Pancreas (tissue), 10 donors: ENCODE measurements around the gene BICD2. TPM values are rescaled to one million over a fixed set of nuclear protein-coding genes. Genes with fewer than 3 reads are reported as not detected.
A peak's percentile ranks its signal among the peaks of the same experiment; 100 is the strongest.
"Not testable (repeated sequence)": the region's sequence is repeated elsewhere in the genome, so short reads cannot be mapped to it uniquely, and the experiment has no call there.

Experiments
- ATAC-seq, 4 donors: fragments of 200-7000 bp; cut with Tn5 transposase; one replicate each; pipeline versions ENCODE4 v1.8.0 to v1.9.1; 2020; ENCODE audit warnings: mild to moderate bottlenecking in 4 of 4, moderate library complexity in 4 of 4
- DNase-seq, 6 donors: peaks; one replicate each; pipeline ENCODE4 v3.0.0-alpha.2; 2020
- FAIRE-seq: peaks from 2 replicates; lab custom pipeline; 2012; peaks lifted over from hg19 to GRCh38; lab: Jason Lieb, UNC
- H3K27ac ChIP-seq, 4 donors: fragments of 200-600 bp; sonication (generic); 1 replicate in 3 of 4; 2 replicates in 1 of 4; pipeline versions ENCODE4 v1.5.0 to v1.8.0; 2020
- H3K27me3 ChIP-seq, 4 donors: fragments of 200-600 bp; one replicate each; pipeline ENCODE4 v1.8.0; 2021
- H3K36me3 ChIP-seq, 3 donors: fragments of 200-600 bp; sonication (generic) in 1 of 3; one replicate each; pipeline versions ENCODE4 v1.5.0 to v1.8.0; 2020 to 2021
- H3K4me1 ChIP-seq, 3 donors: fragments of 200-600 bp; one replicate each; pipeline ENCODE4 v1.8.0; 2021
- H3K4me3 ChIP-seq, 4 donors: fragments of 200-600 bp; sonication (generic) in 2 of 4; one replicate each; pipeline versions ENCODE4 v1.5.0 to v1.8.0; 2020 to 2021
- H3K9me3 ChIP-seq, 4 donors: fragments of 200-600 bp; one replicate each; pipeline ENCODE4 v1.8.0; 2021
- WGBS, 2 donors: extraction: QIAGEN DNeasy Blood & Tissue Kit; methylation state at CpG; one replicate each; pipeline ENCODE4 v1.1.7; 2013; 5-methylcytosine and 5-hydroxymethylcytosine counted together
- intact Hi-C, 3 donors: fragments of 100-400 bp; cut with DNase I; formaldehyde crosslinking; loops; one replicate each; pipeline versions ENCODE4 v1.11.1 to v1.14.2; 2022
- polyA plus RNA-seq, 2 donors: library from polyadenylated mRNA; stranded (reverse); fragments of 200-250 nt; gene quantifications; one replicate each; pipeline ENCODE4 v1.2.3, GENCODE V29; 2013
- total RNA-seq, 6 donors: library from RNA; stranded (reverse); fragmentation: NEBNext Ultra II Directional in 4 of 6; extraction: Animal tissue kit (Norgen Biotek cat#: 25700) in 4 of 6; gene quantifications; one replicate each; pipeline versions ENCODE4 v1.2.1 to v1.2.4, GENCODE V29; 2021 to 2023
- TF ChIP-seq, protein P1 (sequence below), 4 donors: fragments of 200-600 bp; sonication (generic) in 3 of 4; IDR thresholded peaks; one replicate each; pipeline versions ENCODE4 v1.5.0 to v1.8.0; 2021; ENCODE audit warnings: antibody characterized with exemption in 4 of 4
- donor health status: healthy with polysubstance abuse.
- donor health status: DM: no; HTN: no; CAD: no; lungs with moderate emphysema.
- donor health status: DM: no; HTN: no; CAD: no.
- donor health status: control.
- donor health status: control.
- donor health status: Bipolar disorder and iron deficiency.
- donor health status: DM: yes; HTN: yes; CAD: no.
- donor health status: DM: no; HTN: no; CAD: no.
- donor health status: DM: no; HTN: no; CAD: no.
- donor health status: DM: yes; HTN: yes; CAD: no.

Gene BICD2
- total and polyA plus RNA-seq, 8 donors: 4.9 to 13.2 (median 6.2) TPM

DNA sequence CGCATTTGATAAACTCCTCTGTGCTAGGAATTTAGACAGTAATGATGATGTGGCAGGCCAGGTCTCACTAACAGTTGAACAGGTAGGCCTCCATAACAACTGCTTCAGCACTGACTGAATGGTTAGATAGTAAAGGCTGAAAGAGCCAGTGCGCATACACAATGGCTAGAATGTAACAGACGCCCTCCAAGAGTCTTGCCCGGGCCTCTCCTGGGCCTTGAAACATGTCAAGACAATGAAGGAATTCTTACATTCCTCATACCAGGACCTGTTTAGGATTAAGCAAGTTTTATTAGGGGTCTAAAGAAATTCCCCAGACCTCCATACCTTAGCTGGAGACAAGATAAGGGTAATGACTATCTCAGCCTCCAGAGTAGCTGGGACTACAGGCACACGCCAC, 6.7 kb upstream of the BICD2 start:
- H3K27ac ChIP-seq: no peak overlapping the region
- TF ChIP-seq, protein P1, sequence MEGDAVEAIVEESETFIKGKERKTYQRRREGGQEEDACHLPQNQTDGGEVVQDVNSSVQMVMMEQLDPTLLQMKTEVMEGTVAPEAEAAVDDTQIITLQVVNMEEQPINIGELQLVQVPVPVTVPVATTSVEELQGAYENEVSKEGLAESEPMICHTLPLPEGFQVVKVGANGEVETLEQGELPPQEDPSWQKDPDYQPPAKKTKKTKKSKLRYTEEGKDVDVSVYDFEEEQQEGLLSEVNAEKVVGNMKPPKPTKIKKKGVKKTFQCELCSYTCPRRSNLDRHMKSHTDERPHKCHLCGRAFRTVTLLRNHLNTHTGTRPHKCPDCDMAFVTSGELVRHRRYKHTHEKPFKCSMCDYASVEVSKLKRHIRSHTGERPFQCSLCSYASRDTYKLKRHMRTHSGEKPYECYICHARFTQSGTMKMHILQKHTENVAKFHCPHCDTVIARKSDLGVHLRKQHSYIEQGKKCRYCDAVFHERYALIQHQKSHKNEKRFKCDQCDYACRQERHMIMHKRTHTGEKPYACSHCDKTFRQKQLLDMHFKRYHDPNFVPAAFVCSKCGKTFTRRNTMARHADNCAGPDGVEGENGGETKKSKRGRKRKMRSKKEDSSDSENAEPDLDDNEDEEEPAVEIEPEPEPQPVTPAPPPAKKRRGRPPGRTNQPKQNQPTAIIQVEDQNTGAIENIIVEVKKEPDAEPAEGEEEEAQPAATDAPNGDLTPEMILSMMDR (IDR thresholded peaks at IDR 0.05): no peak
- FAIRE-seq: no peak

GRCh38 chr9:92770360-92770995, 5.8 kb upstream of the BICD2 start:
- Histone ChIP-seq H3K27ac (no peak overlapping the region), H3K9me3 (no peaks in the 10 kb centered on the region), H3K36me3 (no peaks in the 10 kb centered on the region), H3K27me3 (no peaks in the 10 kb centered on the region), H3K4me3 (no peak overlapping the region), H3K4me1 (peaks cover 0 to 4% (median 4%) of the 10 kb centered on the region in 3 donors)
- ATAC-seq (peak in 3 of 4 donors; percentile 26 to 57 (median 33)), FAIRE-seq (no peak), DNase-seq (no peak)
- TF ChIP-seq, protein P1 (IDR thresholded peaks at IDR 0.05): no peak
- intact Hi-C loops: no loop called here
- WGBS, 2 donors: 83 to 86% methylated on average over 7 of the region's 7 CpGs

More for the DNA sequence above, 6.7 kb upstream of the BICD2 start:
- Histone ChIP-seq H3K27me3 (no peaks in the 10 kb centered on the region), H3K9me3 (no peaks in the 10 kb centered on the region), H3K4me3 (no peak overlapping the region), H3K36me3 (no peaks in the 10 kb centered on the region), H3K4me1 (no peaks in the 10 kb centered on the region)
- WGBS, 2 donors: 92 to 94% methylated on average over 5 of the region's 5 CpGs
- intact Hi-C loops: no loop called here
- ATAC-seq (no peak), DNase-seq (no peak)

DNA sequence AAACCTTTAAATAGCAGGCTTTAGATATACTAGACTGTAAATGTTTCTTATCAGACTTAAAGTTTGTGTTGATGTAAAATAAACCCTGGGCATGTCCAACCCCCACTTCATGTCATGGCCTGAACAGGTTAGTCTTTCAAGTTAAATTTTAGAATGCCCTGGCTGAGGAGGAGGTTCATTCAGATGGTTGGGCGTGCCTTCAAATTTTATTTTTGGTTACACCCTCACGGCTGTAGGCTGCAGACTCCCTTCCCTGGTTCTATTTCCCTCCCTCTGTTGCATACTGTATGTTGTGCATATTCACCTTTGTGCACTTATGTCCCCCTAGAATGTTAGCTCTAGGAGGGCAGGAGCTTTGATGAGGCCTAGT, 5.3 kb upstream of the BICD2 start:
- no peaks in the 10 kb centered on the region for H3K9me3 ChIP-seq
- WGBS, 2 donors: 81 to 86% methylated on average over 2 of the region's 2 CpGs
- no peak for ATAC-seq
- no peak overlapping the region for H3K27ac ChIP-seq
- peaks cover 0 to 4% (median 4%) of the 10 kb centered on the region in 3 donors for H3K4me1 ChIP-seq
- H3K27me3 ChIP-seq: no peaks in the 10 kb centered on the region
- TF ChIP-seq, protein P1 (IDR thresholded peaks at IDR 0.05): no peak
- FAIRE-seq: no peak
- no peak overlapping the region for H3K4me3 ChIP-seq
- intact Hi-C loops: no loop called here
- no peak for DNase-seq
- no peaks in the 10 kb centered on the region for H3K36me3 ChIP-seq

- intact Hi-C loops: no loop called here
- H3K4me3 ChIP-seq: no peak overlapping the region
- no peaks in the 10 kb centered on the region for H3K36me3 ChIP-seq
- H3K4me1 ChIP-seq: peaks cover 0 to 4% (median 4%) of the 10 kb centered on the region in 3 donors
- H3K9me3 ChIP-seq: no peaks in the 10 kb centered on the region
- H3K27ac ChIP-seq: no peak overlapping the region
- DNase-seq: no peak
- 84 to 88% methylated on average over 3 of the region's 3 CpGs for WGBS, 2 donors
- no peak for ATAC-seq
- FAIRE-seq: no peak
- H3K27me3 ChIP-seq: no peaks in the 10 kb centered on the region
- TF ChIP-seq, protein P1 (IDR thresholded peaks at IDR 0.05): no peak
These were observed 4.7 kb upstream of the BICD2 start for GRCh38 chr9:92769286-92769685.

DNA sequence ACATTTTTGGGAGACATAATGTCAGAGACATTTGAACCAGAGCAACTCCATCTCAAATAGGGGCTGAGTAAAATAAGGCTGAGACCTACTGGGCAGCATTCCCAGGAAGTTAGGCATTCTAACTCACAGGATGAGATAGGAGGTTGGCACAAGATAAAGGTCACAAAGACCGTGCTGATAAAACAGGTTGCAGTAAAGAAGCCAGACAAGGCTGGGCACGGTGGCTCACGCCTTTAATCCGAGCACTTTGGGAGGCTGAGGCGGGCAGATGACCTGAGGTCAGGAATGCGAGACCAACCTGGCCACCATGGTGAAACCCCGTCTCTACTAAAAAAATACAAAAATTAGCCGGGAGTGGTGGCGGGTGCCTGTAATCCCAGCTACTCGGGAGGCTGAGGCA, 4.2 kb upstream of the BICD2 start:
- H3K27ac ChIP-seq, H3K9me3 ChIP-seq, DNase-seq, ATAC-seq, intact Hi-C loops, FAIRE-seq, H3K4me1 ChIP-seq, H3K4me3 ChIP-seq, H3K36me3 ChIP-seq, H3K27me3 ChIP-seq: not testable (repeated sequence)
- 41 to 50% methylated on average over 10 of the region's 10 CpGs for WGBS, 2 donors
